Right lobe of liver (tissue), 6 donors: ENCODE results near the gene PFKL. TPM values are rescaled to one million over a fixed set of nuclear protein-coding genes. Genes with fewer than 3 reads are reported as not detected.
A peak's percentile ranks its signal among the peaks of the same experiment; 100 is the strongest.

ENCODE experiments used
- ATAC-seq, 4 donors: fragments of 200-7000 bp; cut with Tn5 transposase; one replicate each; pipeline ENCODE4 v1.9.1; 2020; ENCODE audit warnings: mild to moderate bottlenecking in 4 of 4, moderate library complexity in 4 of 4
- DNase-seq, 3 donors: peaks; one replicate each; pipeline ENCODE4 v3.0.0-alpha.2; 2020
- H3K27ac ChIP-seq, 3 donors: fragments of 200-600 bp; one replicate each; pipeline ENCODE4 v1.8.0; 2022
- H3K27me3 ChIP-seq, 2 donors: fragments of 200-600 bp; one replicate each; pipeline ENCODE4 v1.8.0; 2022
- H3K36me3 ChIP-seq, 4 donors: fragments of 200-600 bp; sonication (generic) in 1 of 4; one replicate each; pipeline versions ENCODE4 v1.5.1 to v1.8.0; 2017 to 2022; ENCODE audit warnings: control low read depth in 1 of 4
- H3K4me1 ChIP-seq, 4 donors: fragments of 200-600 bp; sonication (generic) in 1 of 4; one replicate each; pipeline versions ENCODE4 v1.5.1 to v1.8.0; 2017 to 2022; ENCODE audit warnings: control low read depth in 1 of 4
- H3K4me3 ChIP-seq, 3 donors: fragments of 200-600 bp; one replicate each; pipeline ENCODE4 v1.8.0; 2022
- H3K9me3 ChIP-seq, 4 donors: fragments of 200-600 bp; sonication (generic) in 1 of 4; one replicate each; pipeline versions ENCODE4 v1.5.1 to v1.8.0; 2017 to 2022; ENCODE audit warnings: control low read depth in 1 of 4
- POLR2A ChIP-seq: fragments of 450-650 bp; IDR thresholded peaks from one replicate; pipeline ENCODE4 v1.6.1; 2017; ENCODE audit warnings: antibody characterized with exemption, mild to moderate bottlenecking
- WGBS: methylation state at CpG from one replicate; pipeline ENCODE4 v1.1.6; 2018; ENCODE audit warnings: low coverage, low lambda C conversion rate; ENCODE audit not compliant: insufficient coverage; ENCODE audit errors: missing lambda C conversion rate; 5-methylcytosine and 5-hydroxymethylcytosine counted together
- intact Hi-C, 2 donors: fragments of 100-400 bp; cut with DNase I; formaldehyde crosslinking; loops; one replicate each; pipeline versions ENCODE4 v1.11.2 to v1.14.1; 2022
- total RNA-seq, 6 experiments: library from RNA; depleted of rRNA in 2 of 6; stranded (reverse); fragments of >200 nt in 2 of 6; fragmentation: NEBNext Ultra II Directional in 3 of 6; extraction: Animal tissue kit (Norgen Biotek cat#: 25700) in 3 of 6; gene quantifications; one replicate each; pipeline versions ENCODE4 v1.1.0 to v1.2.4, GENCODE V29; 2016 to 2023
- TF ChIP-seq, protein P1 (sequence below), 4 donors: fragments of 200-600 bp in 3 of 4; fragments of 450-650 bp in 1 of 4; IDR thresholded peaks; one replicate each; pipeline versions ENCODE4 v1.5.1 to v1.8.0; 2016 to 2022; ENCODE audit warnings: antibody characterized with exemption in 4 of 4, mild to moderate bottlenecking in 2 of 4
- donor health status: DM: no; HTN: yes; CAD: no.
- donor health status: DM: no; HTN: no; CAD: no.
- donor health status: DM: no; HTN: no; CAD: no.
- donor health status: DM: no; HTN: yes; CAD: no.
- donor health status: DM: no; HTN: yes; CAD: no.

Gene PFKL
- total RNA-seq, 6 experiments from 2014 or later, result 68.3 to 97.6 (median 73.7) TPM

DNA sequence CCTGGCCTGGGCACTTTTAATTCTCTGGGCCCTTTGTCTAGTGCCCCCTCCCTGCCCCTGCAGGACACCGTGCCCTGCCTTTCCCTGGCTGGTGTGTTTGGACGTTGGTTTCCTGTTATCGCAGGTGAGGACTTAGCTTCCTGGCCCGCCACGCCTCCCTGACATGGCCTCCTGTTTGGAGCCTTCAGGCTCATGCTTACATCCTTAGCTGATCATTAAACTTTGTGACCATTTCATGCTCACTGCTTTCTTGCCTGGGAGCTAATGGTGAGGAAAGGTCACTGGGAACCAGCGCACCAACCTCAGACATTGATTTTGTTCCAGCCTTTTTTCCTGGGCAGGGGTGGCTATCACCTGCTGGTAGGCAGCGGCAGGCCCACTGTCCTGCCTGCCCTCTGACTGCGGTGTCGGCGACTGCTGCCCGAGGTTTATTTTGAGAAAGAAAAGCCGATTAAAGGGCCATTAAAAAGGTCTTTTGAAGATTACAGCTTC is 3.7 kb downstream of the PFKL start:
- WGBS, result 24% methylated on average over 12 of the region's 12 CpGs
- TF ChIP-seq POLR2A, result peak; percentile 17
- TF ChIP-seq, protein P1, sequence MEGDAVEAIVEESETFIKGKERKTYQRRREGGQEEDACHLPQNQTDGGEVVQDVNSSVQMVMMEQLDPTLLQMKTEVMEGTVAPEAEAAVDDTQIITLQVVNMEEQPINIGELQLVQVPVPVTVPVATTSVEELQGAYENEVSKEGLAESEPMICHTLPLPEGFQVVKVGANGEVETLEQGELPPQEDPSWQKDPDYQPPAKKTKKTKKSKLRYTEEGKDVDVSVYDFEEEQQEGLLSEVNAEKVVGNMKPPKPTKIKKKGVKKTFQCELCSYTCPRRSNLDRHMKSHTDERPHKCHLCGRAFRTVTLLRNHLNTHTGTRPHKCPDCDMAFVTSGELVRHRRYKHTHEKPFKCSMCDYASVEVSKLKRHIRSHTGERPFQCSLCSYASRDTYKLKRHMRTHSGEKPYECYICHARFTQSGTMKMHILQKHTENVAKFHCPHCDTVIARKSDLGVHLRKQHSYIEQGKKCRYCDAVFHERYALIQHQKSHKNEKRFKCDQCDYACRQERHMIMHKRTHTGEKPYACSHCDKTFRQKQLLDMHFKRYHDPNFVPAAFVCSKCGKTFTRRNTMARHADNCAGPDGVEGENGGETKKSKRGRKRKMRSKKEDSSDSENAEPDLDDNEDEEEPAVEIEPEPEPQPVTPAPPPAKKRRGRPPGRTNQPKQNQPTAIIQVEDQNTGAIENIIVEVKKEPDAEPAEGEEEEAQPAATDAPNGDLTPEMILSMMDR (IDR thresholded peaks at IDR 0.05), result no peak
- Histone ChIP-seq H3K27me3 (no peaks in the 10 kb centered on the region), H3K4me1 (peaks cover 0 to 43% (median 15%) of the 10 kb centered on the region in 4 donors), H3K36me3 (peaks cover 0 to 3% (median 0%) of the 10 kb centered on the region in 4 donors), H3K9me3 (no peaks in the 10 kb centered on the region), H3K27ac (peak overlapping the region in 2 of 3 donors; percentile 18 to 31), H3K4me3 (no peak overlapping the region)
- ATAC-seq, result peak; percentile 28 to 60 (median 36)
- DNase-seq, result peak; percentile 64 to 88 (median 80)
- intact Hi-C loops, result no loop called here

DNA sequence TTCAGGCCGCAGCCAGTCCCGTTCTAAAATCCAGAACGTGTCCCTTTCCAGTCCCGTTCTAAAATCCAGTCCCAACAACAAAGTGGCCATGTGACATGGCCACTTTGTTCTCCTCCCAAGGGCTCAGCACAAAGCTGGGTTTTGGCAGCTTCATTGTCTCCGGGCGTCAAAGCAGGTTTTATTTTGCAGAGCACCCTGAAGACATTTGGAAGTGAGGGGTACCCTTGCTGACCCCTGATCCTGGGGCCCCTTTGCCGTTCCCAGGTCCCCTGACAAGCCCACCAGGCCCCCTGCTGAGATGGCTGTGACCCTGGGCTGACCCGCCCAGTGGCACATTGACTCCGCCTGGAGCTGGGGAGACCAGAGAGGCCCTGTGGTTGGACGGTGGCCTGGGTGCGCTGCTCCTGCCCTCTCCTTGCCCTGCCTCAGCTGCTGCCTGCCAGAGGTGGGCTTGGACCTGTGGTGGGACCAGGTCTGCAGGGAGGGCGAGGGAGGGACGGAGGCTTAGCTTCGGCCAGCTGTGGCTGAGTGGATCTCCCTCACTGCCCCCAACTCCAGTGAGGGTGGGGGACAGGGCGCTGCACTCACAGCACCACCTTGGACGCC is 4.3 kb downstream of the PFKL start:
- no peak for DNase-seq
- peaks cover 0 to 43% (median 15%) of the 10 kb centered on the region in 4 donors for H3K4me1 ChIP-seq
- intact Hi-C loops, result no loop called here

GRCh38 chr21:44304877-44305293 is 5.0 kb downstream of the PFKL start:
- Histone ChIP-seq H3K4me3 (no peak overlapping the region), H3K4me1 (peaks cover 0 to 38% (median 12%) of the 10 kb centered on the region in 4 donors), H3K27ac (no peak overlapping the region), H3K9me3 (no peaks in the 10 kb centered on the region), H3K27me3 (no peaks in the 10 kb centered on the region), H3K36me3 (peaks cover 0 to 3% (median 0%) of the 10 kb centered on the region in 4 donors)
- TF ChIP-seq, protein P1 (IDR thresholded peaks at IDR 0.05), result peak; percentile 46 to 64 (median 58)
- TF ChIP-seq POLR2A, result no peak
- no CpG with 5 or more reads among the region's 8 CpGs for WGBS
- ATAC-seq (peak; percentile 26 to 35 (median 32)), DNase-seq (no peak)
- intact Hi-C loops, result no loop called here

More for the DNA sequence above, 4.3 kb downstream of the PFKL start:
- H3K27me3 ChIP-seq, result no peaks in the 10 kb centered on the region
- peaks cover 0 to 3% (median 0%) of the 10 kb centered on the region in 4 donors for H3K36me3 ChIP-seq
- TF ChIP-seq POLR2A, result no peak
- TF ChIP-seq, protein P1 (IDR thresholded peaks at IDR 0.05), result no peak
- ATAC-seq, result no peak
- H3K27ac ChIP-seq, result peak overlapping the region in 2 of 3 donors; percentile 18 to 31
- H3K4me3 ChIP-seq, result no peak overlapping the region
- no peaks in the 10 kb centered on the region for H3K9me3 ChIP-seq
- 17% methylated on average over 1 of the region's 16 CpGs for WGBS

DNA sequence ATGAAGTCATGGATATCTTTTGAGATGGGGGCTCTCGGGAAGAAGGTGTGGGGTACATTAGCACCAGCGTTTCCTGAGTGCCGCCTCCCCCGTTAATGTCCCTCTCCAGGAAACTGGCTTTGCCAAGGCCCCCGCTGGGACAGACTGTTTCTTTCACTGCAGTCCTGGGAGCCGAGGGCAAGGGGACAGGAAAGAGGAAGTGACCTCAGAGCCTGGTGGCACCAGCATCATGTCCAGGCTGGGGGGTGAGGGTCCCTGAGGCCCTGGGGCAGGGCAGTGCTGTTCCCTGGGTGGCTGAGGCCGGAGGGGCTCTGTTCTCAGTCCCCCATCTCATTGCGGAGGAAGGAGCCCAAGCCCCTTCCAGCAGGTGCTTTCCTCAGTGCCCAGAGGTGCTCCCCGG is 5.8 kb downstream of the PFKL start:
- no peaks in the 10 kb centered on the region for H3K9me3 ChIP-seq
- 80% methylated on average over 1 of the region's 9 CpGs for WGBS
- TF ChIP-seq, protein P1 (IDR thresholded peaks at IDR 0.05), result no peak
- no peak for TF ChIP-seq POLR2A
- H3K27ac ChIP-seq, result no peak overlapping the region
- no peak overlapping the region for H3K4me3 ChIP-seq
- intact Hi-C loops, result no loop called here
- ATAC-seq (no peak), DNase-seq (no peak)
- H3K36me3 ChIP-seq, result peaks cover 0 to 7% (median 0%) of the 10 kb centered on the region in 4 donors
- peaks cover 0 to 36% (median 12%) of the 10 kb centered on the region in 4 donors for H3K4me1 ChIP-seq
- H3K27me3 ChIP-seq, result no peaks in the 10 kb centered on the region
